GM12891 (cell line): ENCODE results near the gene ORM1.

Experiments used
- DNase-seq: peaks from one replicate; pipeline ENCODE4 v3.0.0; 2011; ENCODE audit warnings: low spot score; ENCODE audit not compliant: insufficient read length
- FAIRE-seq: peaks from 2 replicates; lab custom pipeline; 2011; peaks lifted over from hg19 to GRCh38; lab: Jason Lieb, UNC
- PAX5 ChIP-seq: IDR thresholded peaks from 2 replicates; pipeline ENCODE4 v1.6.1; 2011; ENCODE audit warnings: low read length, moderate library complexity, mild to moderate bottlenecking; ENCODE audit not compliant: insufficient read depth, severe bottlenecking
- POLR2A ChIP-seq: IDR thresholded peaks from 2 replicates; pipeline ENCODE4 v1.6.1; 2011; ENCODE audit warnings: low read depth, low read length, control low read depth
- POLR2AphosphoS5 ChIP-seq: IDR thresholded peaks from 2 replicates; pipeline ENCODE4 v1.6.1; 2011; ENCODE audit warnings: low read depth, low read length, control low read depth
- POU2F2 ChIP-seq: IDR thresholded peaks from 2 replicates; pipeline ENCODE4 v1.6.1; 2011; ENCODE audit warnings: low read depth, mild to moderate bottlenecking, control low read depth, low read length, moderate library complexity
- SPI1 ChIP-seq: IDR thresholded peaks from 2 replicates; pipeline ENCODE4 v1.6.1; 2011; ENCODE audit warnings: low read depth, low read length, control low read depth
- TAF1 ChIP-seq: IDR thresholded peaks from 2 replicates; pipeline ENCODE4 v1.6.1; 2011; ENCODE audit warnings: low read depth, low read length, control low read depth

ORM1 gene

GRCh38 chr9:114350636-114351401 lies 27.9 kb downstream of the ORM1 start:
- TF ChIP-seq TAF1 (no peak), SPI1 (no peak), PAX5 (no peak), POLR2A (no peak), POLR2AphosphoS5 (no peak), POU2F2 (no peak)
- FAIRE-seq: no peak
- no peak for DNase-seq

- no peak for DNase-seq
- TF ChIP-seq SPI1: no peak
- peak; percentile 23 for FAIRE-seq
Measured at GRCh38 chr9:114351932-114352331, 29.0 kb downstream of the ORM1 start.

- no peak for DNase-seq
- no peak for FAIRE-seq
- TF ChIP-seq POU2F2 (no peak), POLR2A (no peak), SPI1 (no peak), TAF1 (no peak), PAX5 (no peak), POLR2AphosphoS5 (no peak)
Measured at GRCh38 chr9:114355821-114356220, 32.9 kb downstream of the ORM1 start.

- TF ChIP-seq TAF1 (no peak), POU2F2 (no peak), SPI1 (no peak), POLR2AphosphoS5 (no peak), PAX5 (no peak), POLR2A (no peak)
- DNase-seq: no peak
- FAIRE-seq: no peak
Measured at GRCh38 chr9:114356792-114357191, 33.9 kb downstream of the ORM1 start.

GRCh38 chr9:114357360-114357759 lies 34.5 kb downstream of the ORM1 start:
- DNase-seq (no peak), FAIRE-seq (no peak)
- TF ChIP-seq POU2F2 (no peak), PAX5 (no peak), TAF1 (no peak), POLR2AphosphoS5 (no peak), POLR2A (no peak), SPI1 (no peak)

GRCh38 chr9:114357911-114358328 lies 35.0 kb downstream of the ORM1 start:
- FAIRE-seq (no peak), DNase-seq (no peak)
- TF ChIP-seq POLR2AphosphoS5 (no peak), POLR2A (no peak), SPI1 (no peak), PAX5 (no peak), TAF1 (no peak), POU2F2 (no peak)

- TF ChIP-seq POLR2AphosphoS5 (no peak), POU2F2 (no peak), PAX5 (no peak), POLR2A (no peak), SPI1 (no peak)
- DNase-seq (no peak), FAIRE-seq (no peak)
Measured at GRCh38 chr9:114359801-114360200, 36.9 kb downstream of the ORM1 start.

GRCh38 chr9:114361542-114361941 lies 38.6 kb downstream of the ORM1 start:
- no peak for TF ChIP-seq TAF1
- TF ChIP-seq POU2F2: no peak
- 0 out of 2 replicates have a peak, but pooled peaks have one; percentile 43 for TF ChIP-seq POLR2AphosphoS5
- DNase-seq (no peak), FAIRE-seq (no peak)

- DNase-seq: no peak
- no peak for FAIRE-seq
- no peak for TF ChIP-seq POLR2AphosphoS5
- TF ChIP-seq TAF1: no peak
- TF ChIP-seq POLR2A: no peak
- TF ChIP-seq POU2F2: no peak
- TF ChIP-seq SPI1: no peak
- TF ChIP-seq PAX5: no peak
Measured at GRCh38 chr9:114362394-114362793, 39.5 kb downstream of the ORM1 start.

GRCh38 chr9:114363424-114363823 lies 40.5 kb downstream of the ORM1 start:
- peak; percentile 60 for FAIRE-seq
- no peak for DNase-seq
- TF ChIP-seq POU2F2 (no peak), SPI1 (no peak), POLR2A (no peak), PAX5 (no peak), TAF1 (no peak), POLR2AphosphoS5 (no peak)
